Upper lobe of right lung (tissue), 1 donor: Measurements from ENCODE around the gene TMEM72. TPM values are rescaled to one million over a fixed set of nuclear protein-coding genes. Genes with fewer than 3 reads are reported as not detected.

Experiments used
- ATAC-seq: fragments of 200-7000 bp; cut with Tn5 transposase; one replicate; pipeline ENCODE4 v1.9.1; 2020; ENCODE audit warnings: mild to moderate bottlenecking, moderate library complexity
- DNase-seq: peaks from one replicate; pipeline ENCODE4 v3.0.0-alpha.2; 2020
- H3K27ac ChIP-seq: fragments of 200-600 bp; one replicate; pipeline ENCODE4 v1.8.0; 2022
- H3K27me3 ChIP-seq: fragments of 200-600 bp; one replicate; pipeline ENCODE4 v1.8.0; 2022; ENCODE audit warnings: mild to moderate bottlenecking
- H3K36me3 ChIP-seq: fragments of 200-600 bp; one replicate; pipeline ENCODE4 v1.8.0; 2022
- H3K4me1 ChIP-seq: fragments of 200-600 bp; one replicate; pipeline ENCODE4 v1.8.0; 2022
- H3K4me3 ChIP-seq: fragments of 200-600 bp; one replicate; pipeline ENCODE4 v1.8.0; 2022; ENCODE audit warnings: mild to moderate bottlenecking
- H3K9me3 ChIP-seq: fragments of 200-600 bp; one replicate; pipeline ENCODE4 v1.8.0; 2022
- intact Hi-C: fragments of 100-400 bp; cut with DNase I; formaldehyde crosslinking; loops from one replicate; pipeline ENCODE4 v1.11.0; 2022
- total RNA-seq: library from RNA; stranded (reverse); fragmentation: NEBNext Ultra II Directional; extraction: Animal tissue kit (Norgen Biotek cat#: 25700); gene quantifications from one replicate; pipeline ENCODE4 v1.2.1, GENCODE V29; 2021
- TF ChIP-seq, protein P1 (sequence below): fragments of 200-600 bp; IDR thresholded peaks from one replicate; pipeline ENCODE4 v1.8.0; 2022; ENCODE audit warnings: antibody characterized with exemption
- donor health status: DM: no; HTN: yes; CAD: no; lungs with severe emphysema.

TMEM72 gene
- total RNA-seq, 1 donor from 2014 or later = not detected

DNA sequence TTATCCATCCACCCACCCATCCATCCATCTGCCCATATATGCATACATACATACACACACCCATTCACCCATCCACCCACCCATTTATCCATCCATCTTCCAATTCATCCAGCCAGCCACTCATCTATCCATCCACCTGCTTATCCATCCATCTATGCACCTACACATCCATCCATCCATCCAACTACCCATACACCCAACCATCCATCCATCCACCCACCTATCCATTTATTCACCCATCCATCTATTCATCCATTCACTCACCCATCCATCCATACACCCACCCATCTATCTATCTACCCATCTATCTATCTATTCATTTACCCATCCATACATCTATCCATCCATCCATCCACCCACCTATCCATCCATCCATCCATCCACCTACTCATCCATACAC lies 17.3 kb downstream of the TMEM72 start:
- ATAC-seq (no peak), DNase-seq (no peak)
- no peak overlapping the region for H3K4me3 ChIP-seq
- H3K4me1 ChIP-seq = no peaks in the 10 kb centered on the region
- H3K27me3 ChIP-seq = no peaks in the 10 kb centered on the region
- H3K9me3 ChIP-seq = no peaks in the 10 kb centered on the region
- H3K27ac ChIP-seq = no peak overlapping the region
- intact Hi-C loops = no loop called here
- TF ChIP-seq, protein P1, sequence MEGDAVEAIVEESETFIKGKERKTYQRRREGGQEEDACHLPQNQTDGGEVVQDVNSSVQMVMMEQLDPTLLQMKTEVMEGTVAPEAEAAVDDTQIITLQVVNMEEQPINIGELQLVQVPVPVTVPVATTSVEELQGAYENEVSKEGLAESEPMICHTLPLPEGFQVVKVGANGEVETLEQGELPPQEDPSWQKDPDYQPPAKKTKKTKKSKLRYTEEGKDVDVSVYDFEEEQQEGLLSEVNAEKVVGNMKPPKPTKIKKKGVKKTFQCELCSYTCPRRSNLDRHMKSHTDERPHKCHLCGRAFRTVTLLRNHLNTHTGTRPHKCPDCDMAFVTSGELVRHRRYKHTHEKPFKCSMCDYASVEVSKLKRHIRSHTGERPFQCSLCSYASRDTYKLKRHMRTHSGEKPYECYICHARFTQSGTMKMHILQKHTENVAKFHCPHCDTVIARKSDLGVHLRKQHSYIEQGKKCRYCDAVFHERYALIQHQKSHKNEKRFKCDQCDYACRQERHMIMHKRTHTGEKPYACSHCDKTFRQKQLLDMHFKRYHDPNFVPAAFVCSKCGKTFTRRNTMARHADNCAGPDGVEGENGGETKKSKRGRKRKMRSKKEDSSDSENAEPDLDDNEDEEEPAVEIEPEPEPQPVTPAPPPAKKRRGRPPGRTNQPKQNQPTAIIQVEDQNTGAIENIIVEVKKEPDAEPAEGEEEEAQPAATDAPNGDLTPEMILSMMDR = no peak
- H3K36me3 ChIP-seq = no peaks in the 10 kb centered on the region

DNA sequence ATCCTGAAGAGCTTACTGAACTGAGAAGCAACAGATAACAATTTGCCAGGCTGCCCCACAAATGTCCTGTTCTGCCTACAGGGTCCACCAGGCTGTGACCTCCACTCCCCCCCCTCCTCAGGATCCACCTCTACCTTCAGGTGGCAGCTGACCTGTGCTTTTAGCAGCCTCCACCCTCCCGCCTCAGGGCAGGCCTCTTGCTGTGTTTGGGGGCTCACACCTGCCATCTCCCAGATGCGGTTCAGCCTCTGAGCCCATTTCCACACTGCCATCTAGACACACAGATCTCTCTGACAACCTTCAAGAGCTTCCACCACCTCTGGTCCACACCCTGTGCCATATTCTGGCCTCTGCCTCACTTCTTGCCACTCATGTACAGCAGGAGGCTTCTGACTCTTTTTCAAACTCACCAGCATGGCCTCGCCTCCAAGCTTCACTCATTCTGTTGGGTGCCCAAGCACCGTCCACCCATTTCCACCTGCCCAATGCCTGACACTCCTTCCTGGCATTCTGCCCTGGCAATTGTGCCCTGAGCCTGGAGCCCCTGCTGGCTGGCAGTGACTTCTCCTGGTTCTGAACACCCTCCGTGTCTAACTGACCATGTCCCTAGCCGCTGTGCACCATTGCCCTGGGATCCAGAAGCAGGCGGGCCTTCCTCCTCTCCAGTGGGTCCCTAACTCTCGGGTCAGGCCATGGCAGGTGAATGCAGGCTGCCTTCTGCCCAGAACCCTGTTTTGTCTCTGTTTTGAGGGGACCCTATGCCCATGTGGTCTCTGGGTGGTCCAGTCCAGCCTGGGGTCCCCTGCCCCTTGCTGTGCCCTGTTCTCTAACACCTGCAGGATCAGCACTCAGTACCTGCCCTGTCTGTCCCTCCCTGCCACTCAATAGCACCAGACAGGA lies 18.5 kb downstream of the TMEM72 start:
- Histone ChIP-seq H3K4me3 (no peak overlapping the region), H3K27me3 (no peaks in the 10 kb centered on the region), H3K27ac (no peak overlapping the region), H3K9me3 (no peaks in the 10 kb centered on the region), H3K4me1 (no peaks in the 10 kb centered on the region), H3K36me3 (no peaks in the 10 kb centered on the region)
- intact Hi-C loops = loop anchor here (5.0 kb wide), 1 partner anchor 43 kb away; no protein-coding TSS in a partner anchor
- DNase-seq = no peak
- TF ChIP-seq, protein P1 = no peak
- ATAC-seq = no peak

DNA sequence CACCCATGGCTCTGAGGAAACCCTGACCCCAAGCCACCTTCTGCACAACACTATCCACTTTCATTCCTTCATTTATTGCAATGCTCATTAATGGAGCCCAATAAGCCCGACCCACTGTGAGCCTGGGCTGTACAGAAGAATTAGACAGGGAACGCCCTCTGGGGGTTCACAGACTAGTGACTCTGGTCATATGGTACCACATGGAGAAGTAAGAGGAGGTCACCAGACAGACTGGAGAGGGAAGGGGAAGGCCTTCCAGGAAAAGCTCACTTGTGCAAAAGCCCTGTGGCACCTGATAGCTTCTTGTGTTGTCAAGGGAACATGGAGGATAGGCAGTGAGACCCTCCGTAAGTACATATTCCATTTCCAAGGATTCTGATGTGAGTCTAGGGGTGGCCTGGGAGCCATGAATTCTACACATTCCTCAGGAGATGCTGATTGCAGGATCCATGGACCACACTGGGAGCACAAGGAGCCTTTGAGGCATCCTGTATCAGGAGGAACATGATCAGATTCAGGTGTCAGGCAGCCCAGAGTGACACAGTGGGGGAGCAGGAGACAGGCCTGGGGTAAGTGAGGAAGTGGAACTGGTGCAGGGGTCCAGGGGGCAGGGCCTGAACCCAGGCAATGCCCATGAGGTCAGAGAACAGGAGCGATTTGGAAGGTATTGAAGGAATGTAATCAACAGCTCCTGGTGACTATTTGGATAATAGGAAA lies 19.9 kb downstream of the TMEM72 start:
- Histone ChIP-seq H3K36me3 (no peaks in the 10 kb centered on the region), H3K27me3 (no peaks in the 10 kb centered on the region), H3K9me3 (no peaks in the 10 kb centered on the region), H3K4me1 (peaks cover 7% of the 10 kb centered on the region), H3K4me3 (no peak overlapping the region), H3K27ac (no peak overlapping the region)
- no peak for DNase-seq
- intact Hi-C loops = loop anchor here (5.0 kb wide), 1 partner anchor 41 kb away; no protein-coding TSS in a partner anchor
- TF ChIP-seq, protein P1 = no peak
- peak; percentile 59 for ATAC-seq

DNA sequence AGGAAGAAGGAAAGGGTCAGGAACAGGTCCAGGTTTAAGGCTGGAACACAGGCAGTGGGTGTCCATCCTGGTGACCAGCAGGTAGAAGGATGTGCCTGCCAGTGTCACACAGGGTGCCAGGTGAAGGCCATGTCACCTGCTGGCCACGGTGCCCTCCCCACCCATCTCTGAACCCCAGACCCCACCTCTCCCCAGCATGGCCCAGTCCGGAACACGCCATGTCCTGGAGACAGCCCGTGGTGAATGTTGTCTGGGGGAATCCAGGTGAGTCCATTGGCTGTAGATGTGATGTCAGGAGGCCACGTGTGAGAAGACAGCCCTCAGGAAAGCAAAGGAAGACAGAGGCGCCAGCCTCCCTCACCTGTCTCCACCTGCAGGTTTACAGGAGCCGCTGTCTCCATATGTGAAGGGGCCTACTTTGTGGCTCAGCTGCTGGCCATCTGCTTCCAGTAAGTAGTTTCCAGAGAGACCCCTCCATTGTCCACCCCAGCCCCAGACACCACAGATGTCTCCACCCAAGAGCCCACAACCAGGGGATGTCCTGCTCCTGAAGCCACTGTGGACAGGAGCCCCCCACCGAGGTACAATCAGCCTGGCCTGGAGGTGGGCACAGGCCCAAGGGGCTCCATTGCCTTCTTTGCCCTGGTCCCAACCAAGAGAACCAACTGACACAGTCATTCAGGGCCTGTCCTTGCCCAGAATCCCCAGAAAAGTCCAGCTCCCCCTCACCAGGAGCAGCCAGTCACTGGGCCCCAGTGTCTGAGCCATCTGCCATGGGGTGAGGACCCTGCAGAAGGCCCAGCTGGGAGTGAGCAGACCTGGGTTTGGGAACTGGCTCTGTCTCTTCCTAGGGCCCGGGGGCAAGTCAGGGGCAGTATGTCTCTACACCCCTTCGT lies 20.7 kb downstream of the TMEM72 start:
- DNase-seq (no peak), ATAC-seq (no peak)
- intact Hi-C loops = loop anchor here (5.0 kb wide), 1 partner anchor 40 kb away; no protein-coding TSS in a partner anchor
- Histone ChIP-seq H3K4me3 (no peak overlapping the region), H3K4me1 (peaks cover 13% of the 10 kb centered on the region), H3K9me3 (no peaks in the 10 kb centered on the region), H3K27me3 (no peaks in the 10 kb centered on the region), H3K36me3 (no peaks in the 10 kb centered on the region), H3K27ac (no peak overlapping the region)
- TF ChIP-seq, protein P1 = no peak
